ENCODE results near the gene FAM83E.

DNA sequence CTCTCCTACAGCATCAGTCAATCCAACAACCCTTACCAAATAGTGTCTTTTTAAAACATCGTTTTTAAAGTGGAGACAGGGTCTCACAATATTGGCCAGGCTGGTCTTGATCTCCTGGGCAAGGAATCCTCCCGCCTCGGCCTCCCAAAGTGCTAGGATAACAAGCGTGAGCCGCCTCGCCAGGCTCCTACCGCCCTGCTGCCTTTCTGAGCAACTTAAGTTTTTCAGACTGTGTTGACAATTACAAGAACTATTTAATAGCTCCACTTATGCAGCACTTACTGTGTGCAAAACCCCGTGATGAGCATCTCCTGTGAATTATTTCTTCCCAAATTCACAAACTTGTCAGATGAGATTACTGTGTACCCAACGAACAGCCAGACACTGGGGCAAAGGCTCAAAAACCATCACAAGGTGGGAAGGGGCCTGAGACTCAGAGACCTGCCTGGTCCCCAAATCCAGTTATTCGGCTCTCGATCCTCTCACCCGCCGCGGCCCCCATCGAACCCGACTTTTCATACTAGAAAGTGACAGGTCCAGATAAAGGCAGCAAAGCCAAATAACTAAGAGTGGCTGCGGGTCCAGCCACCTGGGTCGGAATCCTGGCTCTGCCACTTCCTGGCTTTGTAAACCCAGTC is 3.5 kb upstream of the FAM83E start:
- TF ChIP-seq BCL3 (IDR thresholded peaks at IDR 0.05; ENCODE audit: borderline replicate concordance, insufficient read depth, low read depth, low read length, poor library complexity, severe bottlenecking) (no peak), CTCF (IDR thresholded peaks at IDR 0.05 in 2 of 3, conservative IDR thresholded peaks at IDR 0.05 in 1 of 3; ENCODE audit: control insufficient read depth in 2 of 3, extremely low read depth in 1 of 3, insufficient read depth in 1 of 3, low read depth in 3 of 3, low read length in 3 of 3) (no peak), KDM1A (IDR thresholded peaks at IDR 0.05; ENCODE audit: borderline replicate concordance) (no peak), POLR2A (IDR thresholded peaks at IDR 0.05; ENCODE audit: low read depth, low read length) (no peak), GABPA (IDR thresholded peaks at IDR 0.05; ENCODE audit: low read depth) (no peak), TCF7 (IDR thresholded peaks at IDR 0.05; ENCODE audit: borderline replicate concordance) (no peak), STAT3 (IDR thresholded peaks at IDR 0.05; ENCODE audit: low read depth, low read length) (no peak), POU2F2 (IDR thresholded peaks at IDR 0.05; ENCODE audit: borderline replicate concordance, low read depth, low read length) (no peak), STAT1 (conservative IDR thresholded peaks at IDR 0.05) (no peak), CBX3 (IDR thresholded peaks at IDR 0.05; ENCODE audit: borderline replicate concordance, low read depth) (no peak), ZNF24 (IDR thresholded peaks at IDR 0.05) (no peak), PRDM15 (CRISPR knock-in tag; IDR thresholded peaks at IDR 0.05) (no peak)
- TF ChIP-seq, protein P1, sequence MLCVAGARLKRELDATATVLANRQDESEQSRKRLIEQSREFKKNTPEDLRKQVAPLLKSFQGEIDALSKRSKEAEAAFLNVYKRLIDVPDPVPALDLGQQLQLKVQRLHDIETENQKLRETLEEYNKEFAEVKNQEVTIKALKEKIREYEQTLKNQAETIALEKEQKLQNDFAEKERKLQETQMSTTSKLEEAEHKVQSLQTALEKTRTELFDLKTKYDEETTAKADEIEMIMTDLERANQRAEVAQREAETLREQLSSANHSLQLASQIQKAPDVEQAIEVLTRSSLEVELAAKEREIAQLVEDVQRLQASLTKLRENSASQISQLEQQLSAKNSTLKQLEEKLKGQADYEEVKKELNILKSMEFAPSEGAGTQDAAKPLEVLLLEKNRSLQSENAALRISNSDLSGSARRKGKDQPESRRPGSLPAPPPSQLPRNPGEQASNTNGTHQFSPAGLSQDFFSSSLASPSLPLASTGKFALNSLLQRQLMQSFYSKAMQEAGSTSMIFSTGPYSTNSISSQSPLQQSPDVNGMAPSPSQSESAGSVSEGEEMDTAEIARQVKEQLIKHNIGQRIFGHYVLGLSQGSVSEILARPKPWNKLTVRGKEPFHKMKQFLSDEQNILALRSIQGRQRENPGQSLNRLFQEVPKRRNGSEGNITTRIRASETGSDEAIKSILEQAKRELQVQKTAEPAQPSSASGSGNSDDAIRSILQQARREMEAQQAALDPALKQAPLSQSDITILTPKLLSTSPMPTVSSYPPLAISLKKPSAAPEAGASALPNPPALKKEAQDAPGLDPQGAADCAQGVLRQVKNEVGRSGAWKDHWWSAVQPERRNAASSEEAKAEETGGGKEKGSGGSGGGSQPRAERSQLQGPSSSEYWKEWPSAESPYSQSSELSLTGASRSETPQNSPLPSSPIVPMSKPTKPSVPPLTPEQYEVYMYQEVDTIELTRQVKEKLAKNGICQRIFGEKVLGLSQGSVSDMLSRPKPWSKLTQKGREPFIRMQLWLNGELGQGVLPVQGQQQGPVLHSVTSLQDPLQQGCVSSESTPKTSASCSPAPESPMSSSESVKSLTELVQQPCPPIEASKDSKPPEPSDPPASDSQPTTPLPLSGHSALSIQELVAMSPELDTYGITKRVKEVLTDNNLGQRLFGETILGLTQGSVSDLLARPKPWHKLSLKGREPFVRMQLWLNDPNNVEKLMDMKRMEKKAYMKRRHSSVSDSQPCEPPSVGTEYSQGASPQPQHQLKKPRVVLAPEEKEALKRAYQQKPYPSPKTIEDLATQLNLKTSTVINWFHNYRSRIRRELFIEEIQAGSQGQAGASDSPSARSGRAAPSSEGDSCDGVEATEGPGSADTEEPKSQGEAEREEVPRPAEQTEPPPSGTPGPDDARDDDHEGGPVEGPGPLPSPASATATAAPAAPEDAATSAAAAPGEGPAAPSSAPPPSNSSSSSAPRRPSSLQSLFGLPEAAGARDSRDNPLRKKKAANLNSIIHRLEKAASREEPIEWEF (IDR thresholded peaks at IDR 0.05; ENCODE audit: insufficient replicate concordance, low read depth, low read length), result no peak

All from GM12878 (cell line).